ENCODE results near the gene DAZL.

DNA sequence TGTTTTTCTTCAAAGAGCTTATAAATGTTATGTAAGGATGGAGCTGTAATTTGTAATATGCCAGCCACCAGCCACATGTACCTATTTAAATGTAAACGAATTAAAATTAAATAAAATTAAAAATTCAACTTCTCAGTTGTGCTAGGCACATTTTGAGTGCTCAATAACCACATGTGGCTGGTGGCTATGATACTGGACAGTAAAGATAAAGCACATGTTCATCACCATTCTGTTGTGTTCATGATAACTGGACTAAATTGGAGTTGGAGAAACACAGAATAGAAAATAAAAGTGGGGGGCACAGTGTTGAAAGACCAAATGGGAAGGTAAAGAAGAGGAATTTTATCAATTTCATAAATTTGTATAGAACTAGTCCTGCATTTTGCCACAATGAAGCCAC is 49.8 kb upstream of the DAZL start:
- TF ChIP-seq, protein P1, sequence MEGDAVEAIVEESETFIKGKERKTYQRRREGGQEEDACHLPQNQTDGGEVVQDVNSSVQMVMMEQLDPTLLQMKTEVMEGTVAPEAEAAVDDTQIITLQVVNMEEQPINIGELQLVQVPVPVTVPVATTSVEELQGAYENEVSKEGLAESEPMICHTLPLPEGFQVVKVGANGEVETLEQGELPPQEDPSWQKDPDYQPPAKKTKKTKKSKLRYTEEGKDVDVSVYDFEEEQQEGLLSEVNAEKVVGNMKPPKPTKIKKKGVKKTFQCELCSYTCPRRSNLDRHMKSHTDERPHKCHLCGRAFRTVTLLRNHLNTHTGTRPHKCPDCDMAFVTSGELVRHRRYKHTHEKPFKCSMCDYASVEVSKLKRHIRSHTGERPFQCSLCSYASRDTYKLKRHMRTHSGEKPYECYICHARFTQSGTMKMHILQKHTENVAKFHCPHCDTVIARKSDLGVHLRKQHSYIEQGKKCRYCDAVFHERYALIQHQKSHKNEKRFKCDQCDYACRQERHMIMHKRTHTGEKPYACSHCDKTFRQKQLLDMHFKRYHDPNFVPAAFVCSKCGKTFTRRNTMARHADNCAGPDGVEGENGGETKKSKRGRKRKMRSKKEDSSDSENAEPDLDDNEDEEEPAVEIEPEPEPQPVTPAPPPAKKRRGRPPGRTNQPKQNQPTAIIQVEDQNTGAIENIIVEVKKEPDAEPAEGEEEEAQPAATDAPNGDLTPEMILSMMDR (IDR thresholded peaks at IDR 0.05): no peak
- TF ChIP-seq ZFX (IDR thresholded peaks at IDR 0.05; ENCODE audit: borderline replicate concordance): no peak

Measured in 22Rv1 (cell line).